RWPE1 (cell line): ENCODE measurements around the gene EXOC7.
A peak's percentile ranks its signal among the peaks of the same experiment; 100 is the strongest.

Experiments
- CTCF ChIA-PET: fragments of 350-600 bp; sonication (Branson Sonifier 250); formaldehyde crosslinking; extraction: SDS; loops from one replicate; lab custom pipeline; 2021; lab: Yijun Ruan, JAX
- POLR2A ChIA-PET: fragments of 400-600 bp; formaldehyde crosslinking; extraction: SDS; loops from one replicate; lab custom pipeline; 2020; ENCODE audit warnings: antibody characterized with exemption; ENCODE audit not compliant: low non-redundant PET; lab: Yijun Ruan, JAX
- DNase-seq: peaks from one replicate; pipeline ENCODE4 v3.0.0; 2012; ENCODE audit warnings: low spot score
- H3K27ac ChIP-seq: fragments of 450-650 bp; 2 replicates; pipeline ENCODE4 v1.5.1; 2017
- TF ChIP-seq, protein P1 (sequence below): fragments of 450-650 bp; conservative IDR thresholded peaks from 2 replicates; pipeline ENCODE4 v1.5.1; 2017; ENCODE audit warnings: low read depth, mild to moderate bottlenecking

The EXOC7 gene

GRCh38 chr17:76121932-76122430 lies 18.4 kb upstream of the EXOC7 start:
- ChIA-PET CTCF (interaction anchor here (0.7 to 5.1 kb wide), 18 partner anchors 9 to 173 kb away, joined by 3 to 60 read pairs (median 4); partner anchors contain the start of genes FOXJ1 and UBALD2), POLR2A (no interaction called here)
- H3K27ac ChIP-seq = no peak overlapping the region
- TF ChIP-seq, protein P1, sequence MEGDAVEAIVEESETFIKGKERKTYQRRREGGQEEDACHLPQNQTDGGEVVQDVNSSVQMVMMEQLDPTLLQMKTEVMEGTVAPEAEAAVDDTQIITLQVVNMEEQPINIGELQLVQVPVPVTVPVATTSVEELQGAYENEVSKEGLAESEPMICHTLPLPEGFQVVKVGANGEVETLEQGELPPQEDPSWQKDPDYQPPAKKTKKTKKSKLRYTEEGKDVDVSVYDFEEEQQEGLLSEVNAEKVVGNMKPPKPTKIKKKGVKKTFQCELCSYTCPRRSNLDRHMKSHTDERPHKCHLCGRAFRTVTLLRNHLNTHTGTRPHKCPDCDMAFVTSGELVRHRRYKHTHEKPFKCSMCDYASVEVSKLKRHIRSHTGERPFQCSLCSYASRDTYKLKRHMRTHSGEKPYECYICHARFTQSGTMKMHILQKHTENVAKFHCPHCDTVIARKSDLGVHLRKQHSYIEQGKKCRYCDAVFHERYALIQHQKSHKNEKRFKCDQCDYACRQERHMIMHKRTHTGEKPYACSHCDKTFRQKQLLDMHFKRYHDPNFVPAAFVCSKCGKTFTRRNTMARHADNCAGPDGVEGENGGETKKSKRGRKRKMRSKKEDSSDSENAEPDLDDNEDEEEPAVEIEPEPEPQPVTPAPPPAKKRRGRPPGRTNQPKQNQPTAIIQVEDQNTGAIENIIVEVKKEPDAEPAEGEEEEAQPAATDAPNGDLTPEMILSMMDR = no peak
- no peak for DNase-seq

GRCh38 chr17:76120658-76121008 lies 17.0 kb upstream of the EXOC7 start:
- POLR2A ChIA-PET = interaction anchor here (0.6 kb wide), 1 partner anchor 26 kb away, joined by 3 read pairs; no protein-coding TSS in a partner anchor
- TF ChIP-seq, protein P1 = no peak

GRCh38 chr17:76119409-76120371 lies 16.1 kb upstream of the EXOC7 start:
- DNase-seq = no peak
- TF ChIP-seq, protein P1 = no peak
- POLR2A ChIA-PET = interaction anchor here (0.6 kb wide), 1 partner anchor 25 kb away, joined by 3 read pairs; no protein-coding TSS in a partner anchor
- CTCF ChIA-PET = interaction anchor here (0.5 to 5.1 kb wide), 3 partner anchors 147 to 538 kb away, joined by 3 to 60 read pairs (median 6); no protein-coding TSS in a partner anchor
- no peak overlapping the region for H3K27ac ChIP-seq

More at GRCh38 chr17:76120658-76121008, 17.0 kb upstream of the EXOC7 start:
- CTCF ChIA-PET = interaction anchor here (0.7 to 5.1 kb wide), 11 partner anchors 16 to 338 kb away, joined by 3 to 60 read pairs (median 4); partner anchors contain the start of gene UBALD2
- H3K27ac ChIP-seq = no peak overlapping the region
- DNase-seq = no peak

DNA sequence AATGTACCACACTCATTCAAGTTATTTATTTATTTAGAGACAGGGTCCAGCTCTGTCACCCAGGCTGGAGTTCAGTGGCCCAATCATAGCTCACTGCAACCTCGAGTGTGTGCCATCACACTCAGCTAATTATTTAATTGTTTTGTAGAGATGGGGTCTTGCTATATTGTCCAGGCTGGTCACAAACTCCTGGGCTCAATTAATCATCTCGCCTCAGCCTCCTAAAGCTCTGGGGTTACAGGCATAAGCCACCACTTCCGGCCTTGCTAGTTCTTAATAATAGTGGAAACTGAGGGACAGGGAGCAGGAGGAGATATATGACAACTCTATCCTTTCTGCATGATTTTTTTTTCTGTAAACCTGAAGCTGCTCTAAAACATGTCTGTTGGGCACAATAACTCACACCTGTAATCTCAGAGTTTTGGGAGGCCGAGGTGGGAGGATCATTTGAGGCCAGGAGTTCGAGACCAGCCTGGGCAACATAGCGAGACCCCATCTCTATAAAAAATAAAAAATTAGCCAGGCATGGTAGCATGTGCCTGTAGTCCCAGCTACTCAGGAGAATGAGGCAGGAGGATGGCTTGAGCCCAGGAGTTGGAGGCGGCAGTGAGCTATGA lies 11.7 kb upstream of the EXOC7 start:
- CTCF ChIA-PET = interaction anchor here (1.2 to 1.3 kb wide), 2 partner anchors 38 to 165 kb away, joined by 6 to 7 read pairs; no protein-coding TSS in a partner anchor
- TF ChIP-seq, protein P1 = no peak
- DNase-seq = no peak
- no peak overlapping the region for H3K27ac ChIP-seq
- POLR2A ChIA-PET = no interaction called here

- H3K27ac ChIP-seq = no peak overlapping the region
- POLR2A ChIA-PET = no interaction called here
- no peak for DNase-seq
- CTCF ChIA-PET = no interaction called here
- TF ChIP-seq, protein P1 = no peak
Observed at GRCh38 chr17:76111956-76112355, 8.4 kb upstream of the EXOC7 start.

DNA sequence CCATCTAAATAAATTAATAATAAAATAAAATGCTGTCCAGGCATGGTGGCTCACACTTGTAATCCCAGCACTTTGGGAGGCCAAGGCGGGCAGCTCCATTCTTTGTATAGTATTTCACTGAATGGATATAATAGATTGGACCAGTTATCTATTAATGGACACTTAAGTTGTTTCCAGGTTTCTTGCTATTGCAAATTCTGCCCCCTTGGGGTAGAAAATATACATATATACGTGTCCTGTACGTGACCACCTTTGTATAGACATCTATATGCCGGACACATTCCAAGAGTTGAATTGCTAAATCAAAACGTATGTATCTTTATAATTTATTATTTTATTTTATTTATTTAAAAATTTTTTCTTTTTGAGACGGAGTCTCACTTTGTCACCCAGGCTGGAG lies 3.9 kb upstream of the EXOC7 start:
- H3K27ac ChIP-seq = no peak overlapping the region
- TF ChIP-seq, protein P1 = peak; percentile 16; the same call in 1 of the 2 replicates
- ChIA-PET CTCF (interaction anchor here (0.7 kb wide), 2 partner anchors 172 to 1900 kb away, joined by 3 read pairs; no protein-coding TSS in a partner anchor), POLR2A (no interaction called here)
- no peak for DNase-seq
